Dedifferentiated amniotic fluid mesenchymal stem cell (primary cell): Measurements from ENCODE around the gene MYO7A.

ENCODE experiments used
- DNase-seq: peaks from one replicate; pipeline ENCODE4 v3.0.0-alpha.2; 2016; ENCODE audit errors: extremely low spot score

The MYO7A gene

GRCh38 chr11:77127920-77128691 is at the start of gene MYO7A:
MYO7A (plus strand) TSS chr11:77128246; CDS start chr11:77130635, 2,389 bp downstream.
- no peak for DNase-seq

DNA sequence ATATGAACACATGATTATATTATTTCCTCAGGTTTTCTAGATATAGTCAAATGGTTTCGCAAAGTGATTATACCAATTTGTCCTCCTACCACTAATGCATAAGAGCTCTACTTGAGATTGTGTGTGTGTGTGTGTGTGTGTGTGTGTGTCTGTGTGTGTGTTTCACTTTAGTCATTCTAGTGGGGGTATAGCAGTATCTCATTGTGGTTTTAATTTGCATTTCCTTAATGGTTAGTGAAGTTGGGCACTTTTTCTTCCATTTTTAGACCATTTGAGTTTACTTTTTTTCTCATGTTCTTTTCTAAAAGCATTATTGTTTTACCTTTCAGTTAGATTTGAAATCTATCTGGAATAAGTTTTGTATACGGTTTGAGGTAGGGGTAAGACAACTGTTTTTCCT is 48.4 kb upstream of the MYO7A start:
- DNase-seq, result no peak

DNA sequence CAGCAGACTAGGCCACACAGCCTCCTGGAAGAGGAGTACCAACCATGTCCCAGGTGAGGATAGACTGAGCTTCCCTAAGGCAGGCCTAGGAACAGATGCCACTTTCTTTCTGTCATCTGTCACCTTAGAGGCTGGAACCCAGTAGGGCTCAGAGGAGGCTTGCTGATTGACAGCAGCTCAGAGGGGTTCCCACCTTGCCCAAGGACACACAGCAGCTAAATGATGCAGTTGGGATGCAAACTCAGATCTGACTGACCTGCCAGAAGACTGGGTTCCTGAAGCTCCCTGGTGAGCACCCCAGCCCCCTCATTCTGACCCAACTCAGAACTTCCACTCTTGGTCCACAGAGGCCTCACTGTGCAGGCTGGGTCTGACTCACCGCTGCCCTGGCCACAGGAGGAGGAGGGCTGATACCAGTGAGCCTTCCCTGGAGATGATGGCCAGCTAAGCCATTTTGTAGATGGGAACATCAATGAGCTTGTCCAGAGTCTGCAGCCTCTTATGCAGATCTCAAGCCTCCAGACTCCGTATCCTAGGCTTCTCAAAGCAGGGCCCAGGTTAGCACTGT is 47.3 kb upstream of the MYO7A start:
- no peak for DNase-seq

DNA sequence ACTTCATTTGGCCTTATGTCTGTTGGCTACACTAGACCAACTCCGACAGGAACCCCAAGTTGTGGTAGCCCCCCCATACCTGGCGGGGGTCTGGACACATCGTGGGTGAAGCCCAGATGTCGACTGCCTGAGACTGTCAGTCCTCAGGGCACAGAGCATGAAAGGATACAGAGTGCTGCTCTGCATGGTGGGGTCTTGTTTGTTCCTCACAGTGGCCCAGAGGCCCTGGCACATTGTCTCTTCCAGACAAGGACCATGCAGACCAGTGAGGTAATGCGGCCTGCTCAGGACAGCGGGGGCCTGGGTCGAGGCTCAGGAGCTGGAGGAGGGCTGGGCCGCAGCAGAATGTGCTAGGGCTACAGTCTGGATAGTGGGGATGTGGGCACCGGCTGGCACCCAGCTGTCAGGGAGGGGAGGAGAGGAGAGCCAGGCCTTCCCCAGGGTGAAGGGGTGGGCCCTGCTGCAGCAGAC is 46.6 kb upstream of the MYO7A start:
- no peak for DNase-seq

DNA sequence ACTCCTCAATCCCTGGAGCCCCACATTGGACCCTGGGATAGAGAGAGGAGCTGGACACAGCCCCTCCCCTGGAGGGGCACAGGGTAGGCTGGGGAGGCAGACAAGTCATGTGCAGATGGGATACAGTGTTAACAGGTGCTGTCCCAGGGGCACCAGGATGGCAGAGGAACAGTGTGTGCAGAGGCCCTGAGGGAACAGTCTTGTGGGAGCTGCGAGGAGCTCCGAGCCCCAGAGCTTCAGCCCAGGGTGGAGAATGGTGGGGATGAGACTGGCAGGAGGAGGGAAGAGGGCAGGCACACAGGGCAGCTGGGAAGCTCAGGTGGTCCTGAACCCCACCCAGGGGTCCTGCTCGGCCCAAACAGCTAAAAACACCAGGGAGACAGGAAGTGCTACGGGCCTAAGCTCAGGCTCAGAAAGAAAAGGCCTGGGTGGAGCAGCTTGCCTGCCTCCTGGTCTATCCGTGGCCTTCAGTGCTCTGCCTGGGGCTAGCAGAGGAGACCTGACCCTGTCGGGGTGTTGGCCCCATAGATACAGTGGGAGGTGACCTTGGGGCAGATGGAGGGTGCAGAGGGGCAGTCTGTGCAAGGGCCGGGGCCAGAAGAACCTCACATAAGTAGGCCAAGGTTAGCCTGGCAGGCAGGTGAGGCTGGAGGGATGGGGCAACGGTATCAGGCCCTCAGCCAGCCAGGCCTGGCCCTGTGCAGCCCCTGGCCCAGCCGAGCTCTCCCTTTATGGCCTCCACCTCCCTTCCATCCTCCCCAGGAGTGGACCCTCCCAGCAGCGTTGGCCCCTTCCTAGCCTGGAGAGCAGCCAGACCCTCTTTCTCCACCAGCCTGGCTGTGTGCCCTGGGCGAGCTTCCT is 45.8 kb upstream of the MYO7A start:
- no peak for DNase-seq

DNA sequence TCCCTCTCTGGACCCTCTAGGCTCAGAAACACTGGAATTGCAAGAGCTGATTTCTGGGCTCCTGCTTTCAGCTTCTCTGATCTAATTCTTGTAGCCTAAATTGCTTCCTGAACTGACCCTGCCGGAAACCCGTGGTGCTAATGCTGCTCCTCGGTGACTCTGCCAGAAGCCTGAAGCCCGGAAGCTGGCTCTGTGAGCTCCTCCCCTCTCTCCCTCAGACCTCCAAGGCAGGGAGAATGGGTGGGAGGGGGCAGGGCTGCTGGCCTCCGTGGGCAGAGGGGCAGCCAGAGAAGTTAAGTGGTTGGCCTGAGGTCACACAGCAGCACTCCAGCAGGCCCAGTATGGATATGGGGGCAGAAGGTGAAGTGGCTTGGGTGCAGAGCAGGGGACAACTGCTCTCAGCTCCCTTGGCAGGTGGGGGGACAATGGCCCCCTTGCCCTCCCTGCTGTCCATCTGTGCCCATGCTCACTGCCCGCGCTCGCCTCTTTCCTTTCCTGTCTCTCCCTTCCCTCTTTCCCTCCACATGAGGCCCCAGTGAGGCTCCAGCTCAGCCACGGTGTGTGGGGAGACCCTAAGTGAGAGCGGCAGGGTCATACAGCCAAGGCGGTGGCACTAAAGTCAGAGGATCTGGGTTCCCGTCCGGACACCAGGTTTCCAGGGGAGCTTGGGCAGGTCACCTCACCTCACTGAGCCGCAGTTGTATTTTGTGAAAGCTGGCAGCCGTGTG is 45.0 kb upstream of the MYO7A start:
- no peak for DNase-seq

DNA sequence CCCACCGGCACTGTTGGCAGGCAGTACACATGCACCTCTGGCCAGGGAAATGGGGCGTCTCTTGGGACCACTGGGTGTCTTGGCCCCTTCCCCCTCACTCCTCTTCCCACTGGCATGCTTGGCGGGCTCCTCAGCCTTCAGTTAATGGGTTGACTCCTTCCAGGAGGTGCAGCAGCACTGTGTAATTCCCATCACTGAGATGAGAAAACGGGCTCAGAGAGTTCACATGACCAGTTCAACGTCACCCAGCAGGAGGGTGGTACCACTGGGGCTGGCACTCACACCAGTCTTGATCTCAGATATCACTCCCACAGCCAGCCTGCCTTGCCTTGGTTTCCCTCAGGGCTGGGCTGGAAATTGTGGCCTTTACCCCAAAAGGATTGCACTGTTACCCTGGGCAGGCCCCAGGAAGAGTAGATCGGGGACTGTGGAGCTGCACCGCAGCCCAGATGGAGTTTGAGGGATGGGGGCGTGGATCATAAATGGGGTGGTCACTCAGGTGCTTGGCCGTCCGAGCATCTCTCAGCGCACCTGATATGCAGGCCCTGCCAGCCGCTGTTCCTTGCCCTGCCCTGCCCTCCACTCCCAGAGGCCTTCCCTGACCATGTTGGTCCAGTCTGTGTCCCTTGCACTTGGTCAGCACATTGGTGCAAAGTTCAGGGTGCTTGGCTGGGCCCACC is 44.3 kb upstream of the MYO7A start:
- no peak for DNase-seq

DNA sequence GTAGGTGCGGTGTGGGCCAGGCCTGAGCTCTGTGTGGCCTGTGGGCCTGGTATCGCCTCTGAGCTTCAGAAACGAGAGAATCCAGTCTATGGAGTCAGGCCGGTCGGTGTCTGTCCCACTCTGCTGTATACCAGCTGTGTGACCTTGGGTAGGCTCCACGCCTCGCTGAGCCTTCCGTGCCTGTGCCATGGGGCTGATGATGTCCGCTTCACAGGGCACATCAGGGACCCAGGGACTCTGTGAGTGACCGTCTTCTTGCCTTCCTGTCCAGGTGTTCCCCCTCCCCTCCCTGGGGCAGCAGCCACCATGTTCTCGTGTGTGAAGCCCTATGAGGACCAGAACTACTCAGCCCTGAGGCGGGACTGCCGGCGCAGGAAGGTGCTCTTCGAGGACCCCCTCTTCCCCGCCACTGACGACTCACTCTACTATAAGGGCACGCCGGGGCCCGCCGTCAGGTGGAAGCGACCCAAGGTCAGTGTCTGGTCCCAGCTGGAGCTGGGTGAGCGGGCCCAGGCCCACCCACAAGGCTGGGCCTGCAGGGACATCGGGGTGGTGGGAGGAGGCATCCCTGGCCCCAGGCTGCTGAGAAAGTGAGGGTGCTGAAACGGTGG is 43.4 kb upstream of the MYO7A start:
- no peak for DNase-seq

DNA sequence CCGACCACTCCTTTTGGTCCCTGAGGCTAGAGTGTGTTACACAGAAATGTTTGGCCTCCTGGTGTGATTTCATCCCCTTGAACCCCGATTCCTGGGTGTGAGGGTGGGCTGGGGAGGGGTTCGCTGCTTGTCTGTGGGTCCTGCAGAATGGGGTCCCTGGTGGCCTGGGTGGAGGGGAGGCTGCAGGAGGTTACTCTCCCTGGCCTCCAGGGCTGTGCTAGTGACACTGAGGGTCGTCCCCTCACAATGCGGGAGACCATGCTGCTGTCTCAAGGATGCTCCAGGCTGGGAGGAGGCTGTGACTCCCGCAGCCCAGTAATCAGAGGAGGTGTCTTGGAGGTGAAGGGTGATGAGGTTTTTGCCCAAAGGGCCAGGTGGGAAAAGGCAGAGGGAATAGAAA is 42.4 kb upstream of the MYO7A start:
- DNase-seq, result no peak

- no peak for DNase-seq
Measured at GRCh38 chr11:77086521-77087472, 41.2 kb upstream of the MYO7A start.

GRCh38 chr11:77087723-77088225 is 40.3 kb upstream of the MYO7A start:
- no peak for DNase-seq

DNA sequence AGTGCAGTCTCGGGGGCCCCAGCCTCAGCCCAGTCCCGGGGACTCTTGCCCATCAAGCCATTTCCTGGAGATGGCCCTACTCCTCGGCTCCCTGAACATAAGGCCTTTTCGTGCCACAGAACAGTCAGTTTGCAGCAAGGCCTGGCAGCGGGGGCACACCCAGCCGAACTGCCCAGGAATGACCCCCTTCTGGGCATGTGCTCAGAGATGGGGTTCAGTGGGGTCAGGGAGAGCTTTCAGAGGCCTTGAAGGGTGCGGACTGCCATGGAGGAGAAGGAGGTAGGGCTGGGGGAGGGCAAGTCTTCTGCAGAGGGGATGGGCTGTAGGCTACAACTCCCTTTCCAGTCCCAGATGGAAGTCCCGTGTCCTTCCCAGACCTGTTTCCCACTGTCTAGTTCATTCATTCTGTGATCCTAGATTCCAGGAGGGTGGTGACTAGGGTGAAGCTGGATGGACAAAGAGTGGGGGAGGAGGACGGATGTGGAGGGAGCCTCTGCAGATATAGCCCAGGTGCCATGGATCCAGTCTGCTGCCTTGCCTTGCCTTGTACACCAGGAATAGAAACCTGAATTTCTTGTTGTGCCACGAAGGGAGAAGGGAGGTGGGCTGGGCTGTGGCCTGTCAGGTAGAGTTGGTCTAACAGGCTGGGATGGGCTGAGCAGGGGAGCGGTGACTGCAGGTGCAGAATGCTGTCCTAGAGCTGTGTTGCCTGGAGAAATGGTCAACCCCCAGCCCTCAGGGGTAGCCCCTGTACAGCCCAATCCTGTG is 39.6 kb upstream of the MYO7A start:
- no peak for DNase-seq

GRCh38 chr11:77089004-77089545 is 39.0 kb upstream of the MYO7A start:
- DNase-seq, result no peak

GRCh38 chr11:77090046-77090372 is 38.0 kb upstream of the MYO7A start:
- DNase-seq, result no peak

GRCh38 chr11:77090373-77091111 is 37.5 kb upstream of the MYO7A start:
- DNase-seq, result no peak

DNA sequence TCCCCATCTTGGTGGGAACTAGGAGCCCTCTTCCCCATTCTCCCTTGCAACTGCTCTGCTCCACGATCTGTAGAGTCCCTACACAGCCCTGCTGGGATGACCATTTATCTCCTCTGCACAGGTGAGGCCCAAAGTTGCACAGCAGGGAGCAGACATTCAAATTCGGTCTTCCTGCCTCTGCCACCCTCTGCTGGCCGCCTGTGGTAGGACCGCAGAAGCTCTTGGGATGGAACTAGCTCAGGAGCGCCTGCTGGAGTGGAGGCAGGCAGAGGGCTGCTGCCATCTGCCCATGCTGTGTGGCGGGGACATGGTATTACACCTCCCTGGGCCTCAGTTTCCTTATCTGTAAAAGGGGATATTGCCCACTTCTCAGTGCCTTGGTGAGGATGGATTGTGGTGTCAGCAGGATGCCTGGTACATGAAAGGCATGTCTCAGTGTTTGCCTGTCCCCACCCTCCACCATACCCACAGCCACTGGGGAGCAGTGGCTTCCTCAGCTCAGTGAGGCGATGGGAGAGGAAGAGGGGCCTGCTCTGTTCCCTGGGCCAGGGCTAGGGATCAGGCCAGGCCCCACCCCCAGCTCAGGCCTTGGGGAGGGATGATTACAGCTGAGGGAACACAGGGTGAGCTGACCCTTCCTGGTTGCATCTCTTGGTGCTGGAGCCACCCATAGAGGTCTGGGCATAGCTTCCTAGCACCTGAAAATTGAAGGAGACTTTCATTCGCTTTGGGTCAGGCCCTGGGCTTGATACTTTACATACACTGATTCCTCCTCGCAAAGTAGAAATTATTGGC is 36.7 kb upstream of the MYO7A start:
- DNase-seq, result peak; percentile 45

DNA sequence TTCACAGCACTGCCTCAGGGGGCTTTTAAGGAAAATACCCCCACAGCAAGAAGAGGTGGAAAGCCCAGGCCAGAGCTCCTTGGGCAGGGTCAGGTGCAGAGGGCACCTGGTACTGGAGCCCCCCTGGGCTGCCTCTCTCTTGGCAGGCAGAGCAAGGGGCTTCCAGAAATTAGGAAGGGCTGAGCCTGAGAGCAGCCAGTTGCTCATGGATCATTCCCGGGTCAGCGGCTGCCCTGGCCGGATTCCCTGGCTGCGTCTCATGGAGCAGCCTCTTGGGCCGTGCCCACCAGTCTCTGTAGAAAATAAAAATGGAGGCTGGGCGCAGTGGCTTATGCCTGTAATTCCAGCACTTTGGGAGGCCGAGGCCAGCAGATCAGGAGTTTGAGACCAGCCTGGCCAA is 35.7 kb upstream of the MYO7A start:
- DNase-seq, result no peak
